T-helper 17 cell (primary cell): ENCODE results near the gene OR1N1. TPM values are rescaled to one million over a fixed set of nuclear protein-coding genes. Genes with fewer than 3 reads are reported as not detected.

Experiments used
- ATAC-seq: fragments of 150-1000 bp; cut with Tn5 transposase; 2 replicates; pipeline ENCODE4 v1.10.0; 2021; ENCODE audit warnings: mild to moderate bottlenecking, moderate library complexity
- DNase-seq, 3 donors: peaks; one replicate each; pipeline versions ENCODE4 v3.0.0 to v3.0.0-alpha.2; 2020 to 2021
- H3K9me3 ChIP-seq: one replicate; pipeline ENCODE4 v1.7.0; 2013; ENCODE audit warnings: low read length, mild to moderate bottlenecking; ENCODE audit not compliant: control insufficient read depth, poor library complexity, severe bottlenecking
- H3K27ac Mint-ChIP-seq: one replicate; pipeline ENCODE4 v1.8.0; 2022; ENCODE audit warnings: mild to moderate bottlenecking, moderate library complexity, mixed read lengths
- H3K27me3 Mint-ChIP-seq: one replicate; pipeline ENCODE4 v1.8.0; 2022; ENCODE audit warnings: mixed read lengths
- H3K36me3 Mint-ChIP-seq: one replicate; pipeline ENCODE4 v1.8.0; 2022; ENCODE audit warnings: low read depth, mixed read lengths
- H3K4me1 Mint-ChIP-seq: one replicate; pipeline ENCODE4 v1.8.0; 2022; ENCODE audit warnings: mild to moderate bottlenecking, mixed read lengths
- H3K4me3 Mint-ChIP-seq: one replicate; pipeline ENCODE4 v1.8.0; 2022; ENCODE audit warnings: mild to moderate bottlenecking, moderate library complexity, mixed read lengths
- total RNA-seq, 4 donors: library from RNA in 2 of 4; stranded (reverse) in 2 of 4; gene quantifications; one replicate each; pipeline ENCODE4 v1.2.3 and lab custom pipeline; 2022 to 2026

The OR1N1 gene
- total RNA-seq, 2 donors from 2014 or later, result not detected

- peaks cover 8% of the 10 kb centered on the region for H3K27me3 Mint-ChIP-seq
- H3K27ac Mint-ChIP-seq, result no peak within 1 kb of the TSS
- H3K4me3 Mint-ChIP-seq, result no peak within 1 kb of the TSS
- H3K4me1 Mint-ChIP-seq, result no peaks in the 10 kb centered on the region
- H3K9me3 ChIP-seq, result no peaks in the 10 kb centered on the region
- DNase-seq, result no peak
- no peaks in the 10 kb centered on the region for H3K36me3 Mint-ChIP-seq
- no peak for ATAC-seq
These were observed 8.3 kb downstream of the OR1N1 start, which contains the start of gene OR1J4 for GRCh38 chr9:122518841-122519240. TSS of gene OR1J4 (plus strand) at chr9:122519141. CDS start at chr9:122519141, 0 bp downstream.

- Mint-ChIP-seq H3K4me3 (no peak overlapping the region), H3K4me1 (no peaks in the 10 kb centered on the region), H3K27ac (no peak overlapping the region), H3K36me3 (no peaks in the 10 kb centered on the region), H3K27me3 (peaks cover 8% of the 10 kb centered on the region)
- H3K9me3 ChIP-seq, result no peaks in the 10 kb centered on the region
- no peak for DNase-seq
- ATAC-seq, result no peak
These were observed 8.9 kb downstream of the OR1N1 start for GRCh38 chr9:122518226-122518625.

GRCh38 chr9:122510502-122510901 lies 16.6 kb downstream of the OR1N1 start, which contains the start of gene OR1J2:
TSS of gene OR1J2 (plus strand) at chr9:122510802. CDS start at chr9:122510802, 0 bp downstream.
- Mint-ChIP-seq H3K36me3 (peaks cover 4% of the 10 kb centered on the region), H3K27ac (no peak within 1 kb of the TSS), H3K27me3 (peaks cover 28% of the 10 kb centered on the region), H3K4me1 (no peaks in the 10 kb centered on the region), H3K4me3 (no peak within 1 kb of the TSS)
- H3K9me3 ChIP-seq, result no peaks in the 10 kb centered on the region
- no peak for DNase-seq
- ATAC-seq, result no peak

GRCh38 chr9:122506964-122507363 lies 20.1 kb downstream of the OR1N1 start:
- no peak for DNase-seq
- Mint-ChIP-seq H3K4me3 (no peak overlapping the region), H3K27me3 (peaks cover 28% of the 10 kb centered on the region), H3K27ac (no peak overlapping the region), H3K36me3 (peaks cover 4% of the 10 kb centered on the region), H3K4me1 (peaks cover 3% of the 10 kb centered on the region)
- ATAC-seq, result no peak
- H3K9me3 ChIP-seq, result no peaks in the 10 kb centered on the region

- no peaks in the 10 kb centered on the region for H3K9me3 ChIP-seq
- peaks cover 3% of the 10 kb centered on the region for H3K36me3 Mint-ChIP-seq
- H3K27ac Mint-ChIP-seq, result no peak overlapping the region
- peaks cover 6% of the 10 kb centered on the region for H3K27me3 Mint-ChIP-seq
- ATAC-seq, result peak; percentile 65
- no peak for DNase-seq
- peaks cover 3% of the 10 kb centered on the region for H3K4me1 Mint-ChIP-seq
- H3K4me3 Mint-ChIP-seq, result no peak overlapping the region
These were observed 28.2 kb downstream of the OR1N1 start for GRCh38 chr9:122498883-122499288.

- no peak overlapping the region for H3K27ac Mint-ChIP-seq
- no peak overlapping the region for H3K4me3 Mint-ChIP-seq
- H3K9me3 ChIP-seq, result no peaks in the 10 kb centered on the region
- H3K4me1 Mint-ChIP-seq, result peaks cover 4% of the 10 kb centered on the region
- DNase-seq (no peak), ATAC-seq (no peak)
- no peaks in the 10 kb centered on the region for H3K36me3 Mint-ChIP-seq
- peaks cover 30% of the 10 kb centered on the region for H3K27me3 Mint-ChIP-seq
These were observed 48.0 kb downstream of the OR1N1 start for GRCh38 chr9:122479062-122479461.

- H3K36me3 Mint-ChIP-seq, result no peaks in the 10 kb centered on the region
These were observed 49.3 kb downstream of the OR1N1 start, which contains the start of gene OR1J1 for GRCh38 chr9:122477826-122478225. TSS of gene OR1J1 (minus strand) at chr9:122477926. CDS start at chr9:122477926, 0 bp downstream.

GRCh38 chr9:122477346-122477745 lies 49.7 kb downstream of the OR1N1 start:
- DNase-seq (no peak), ATAC-seq (no peak)
- Mint-ChIP-seq H3K27ac (no peak overlapping the region), H3K4me1 (peaks cover 4% of the 10 kb centered on the region), H3K27me3 (peaks cover 26% of the 10 kb centered on the region), H3K36me3 (no peaks in the 10 kb centered on the region), H3K4me3 (no peak overlapping the region)
- no peaks in the 10 kb centered on the region for H3K9me3 ChIP-seq

More at GRCh38 chr9:122477826-122478225, 49.3 kb downstream of the OR1N1 start, which contains the start of gene OR1J1:
- ATAC-seq, result no peak
- H3K27me3 Mint-ChIP-seq, result peaks cover 30% of the 10 kb centered on the region
- H3K4me3 Mint-ChIP-seq, result no peak within 1 kb of the TSS
- H3K27ac Mint-ChIP-seq, result no peak within 1 kb of the TSS
- peaks cover 4% of the 10 kb centered on the region for H3K4me1 Mint-ChIP-seq
- no peak for DNase-seq
- H3K9me3 ChIP-seq, result no peaks in the 10 kb centered on the region

Other genes with a start within 250 kb of the OR1N1 start
- 100 to 1,000 TPM in 1 of 2 donors, 1 to 10 TPM in 1; 3.0 to 123 TPM for gene PTGS1, start 156.3 kb downstream of the OR1N1 start, total RNA-seq
- gene OR1J1, start 49.4 kb downstream of the OR1N1 start, total RNA-seq, result not detected
- gene OR1J2, start 16.5 kb downstream of the OR1N1 start, total RNA-seq, result under 1 TPM; 0.30 to 0.37 TPM
- under 1 TPM; 0.40 to 0.50 TPM for gene OR1J4, start 8.2 kb downstream of the OR1N1 start, total RNA-seq
- gene OR1N2, start 25.8 kb upstream of the OR1N1 start, total RNA-seq, result 1 to 10 TPM in 1 of 2 donors, under 1 TPM in 1; 0.31 to 1.2 TPM
- gene OR1L8, start 56.1 kb upstream of the OR1N1 start, total RNA-seq, result not detected
- gene OR1Q1, start 87.4 kb upstream of the OR1N1 start, total RNA-seq, result under 1 TPM; 0.40 to 0.96 TPM
- not detected for gene OR1B1, start 130.3 kb upstream of the OR1N1 start, total RNA-seq
- gene OR1L1, start 134.4 kb upstream of the OR1N1 start, total RNA-seq, result not detected
- not detected for gene OR1L3, start 147.8 kb upstream of the OR1N1 start, total RNA-seq
- gene OR1L4, start 196.7 kb upstream of the OR1N1 start, total RNA-seq, result not detected
- not detected for gene OR1L6, start 215.0 kb upstream of the OR1N1 start, total RNA-seq